OCI-M2 (cell line): Measurements from ENCODE around the gene ETS1.

Experiments
- DNase-seq: peaks from one replicate; lab custom pipeline; 2025; ENCODE audit not compliant: unreplicated experiment; lab: John Stamatoyannopoulos, UW

Gene ETS1

DNA sequence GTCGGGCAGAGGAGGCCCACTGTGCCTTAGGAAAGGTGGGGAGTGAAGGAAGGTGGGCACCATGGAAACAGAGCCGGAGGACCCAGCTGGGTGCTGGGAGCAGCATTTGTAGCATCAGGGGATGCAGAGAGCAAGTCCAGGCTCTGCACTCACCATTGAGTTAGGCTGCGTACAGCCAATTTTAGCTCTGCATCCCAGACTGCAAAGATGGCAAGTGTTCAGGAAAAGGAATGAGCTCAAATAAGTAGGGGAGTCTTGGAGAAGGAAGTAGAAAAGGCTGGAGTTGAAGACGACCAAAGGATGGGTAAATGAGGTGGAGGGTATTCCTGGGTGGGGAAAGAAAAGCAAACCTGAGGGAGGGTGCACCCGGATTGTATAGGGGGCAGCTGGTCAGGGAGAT, 31.6 kb upstream of the ETS1 start:
- no peak for DNase-seq

DNA sequence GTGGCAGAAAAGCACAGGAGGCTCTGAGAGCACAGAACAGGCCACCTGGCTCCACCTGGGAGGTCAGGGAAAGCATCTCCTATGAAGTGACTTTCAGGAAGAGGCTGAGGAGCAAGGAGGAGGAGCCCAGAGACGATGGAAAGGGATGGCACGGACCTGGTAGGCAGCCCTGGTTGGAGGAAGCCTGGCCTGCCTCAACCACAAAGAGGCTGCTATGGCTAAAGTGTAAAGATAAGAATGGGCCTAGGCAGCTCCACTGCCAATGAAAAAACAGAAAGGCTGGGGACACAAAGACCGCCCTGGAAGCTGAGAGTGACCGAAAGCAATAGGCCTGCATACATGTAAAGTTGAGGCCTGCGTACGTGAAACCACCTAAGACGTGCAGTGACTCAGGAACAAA, 31.2 kb upstream of the ETS1 start:
- DNase-seq: no peak

DNA sequence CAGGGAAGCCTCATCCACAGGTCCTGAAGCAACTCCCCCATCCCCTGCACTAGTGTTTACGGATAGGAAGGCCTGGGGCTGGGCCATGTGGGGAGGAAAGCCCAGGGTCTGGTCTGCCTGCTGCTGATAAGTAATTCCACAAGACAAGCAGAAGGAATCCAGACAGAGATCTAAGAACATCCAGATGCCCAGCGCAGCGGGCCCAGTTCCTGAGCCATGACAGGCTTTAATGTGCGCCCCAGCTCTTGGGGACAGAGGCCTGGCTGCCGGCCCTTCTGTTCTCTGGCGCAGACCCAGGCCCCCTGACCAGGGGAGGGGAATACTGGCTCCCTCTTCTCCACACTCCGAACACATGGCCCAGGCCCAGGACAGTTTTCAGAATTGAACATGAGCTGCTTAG, 28.8 kb upstream of the ETS1 start:
- no peak for DNase-seq

DNA sequence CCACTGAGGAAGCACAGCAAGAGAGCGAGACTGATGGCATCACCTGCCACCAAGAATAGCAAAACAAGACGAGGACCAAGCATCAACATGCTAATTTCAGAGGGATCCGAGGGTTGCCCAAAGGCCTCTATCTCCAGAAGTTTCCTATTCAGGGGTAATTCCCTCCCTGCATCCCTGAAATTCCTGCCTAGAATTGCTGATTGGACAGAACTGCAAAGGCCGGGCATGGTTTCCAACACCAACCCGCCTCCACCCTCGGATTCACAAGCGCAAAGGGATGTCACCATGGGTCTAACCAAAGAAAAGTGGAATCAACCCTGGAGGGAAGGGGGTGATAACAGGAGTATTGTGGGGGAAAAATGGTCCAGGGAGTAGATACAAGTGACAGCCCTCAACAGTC, 28.3 kb upstream of the ETS1 start:
- no peak for DNase-seq

DNA sequence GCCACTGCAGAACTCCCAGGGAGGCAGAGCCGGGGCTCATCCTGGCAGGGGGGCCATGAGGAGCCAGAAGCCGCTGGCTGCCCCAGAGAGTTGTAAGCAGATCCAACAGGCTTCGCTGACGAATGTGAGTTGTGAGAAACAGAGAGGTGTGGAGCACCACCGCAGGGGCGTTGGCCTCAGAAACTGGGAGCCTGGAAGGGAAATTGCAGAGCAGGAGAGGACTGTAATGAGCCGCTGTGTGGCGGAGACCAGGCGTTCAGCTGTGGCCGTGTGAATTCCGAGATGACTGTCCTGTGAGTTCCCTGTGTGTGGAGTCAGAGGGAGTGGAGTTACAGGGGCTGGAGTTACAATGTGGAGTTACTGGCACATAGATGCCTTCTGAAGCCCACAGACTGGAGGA, 27.7 kb upstream of the ETS1 start:
- no peak for DNase-seq

DNA sequence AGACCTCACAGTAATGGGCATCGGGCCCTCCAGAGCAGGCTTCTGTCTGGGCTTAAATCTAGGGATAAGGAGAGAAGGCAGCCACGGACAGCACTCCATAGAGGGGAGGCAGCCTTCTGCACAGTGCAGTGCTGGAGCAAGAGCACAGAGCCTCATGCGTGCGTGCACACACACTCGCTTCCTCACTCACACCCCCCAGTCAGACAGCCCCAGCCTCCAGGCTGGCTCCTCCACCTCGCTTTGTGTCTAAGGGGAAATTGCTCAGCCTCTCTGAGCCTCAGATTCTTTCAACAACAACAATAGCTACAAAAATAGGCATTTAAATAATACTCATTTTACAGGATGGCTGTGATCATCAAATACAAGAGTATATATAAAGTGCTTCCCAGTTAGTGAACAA, 26.7 kb upstream of the ETS1 start:
- no peak for DNase-seq

DNA sequence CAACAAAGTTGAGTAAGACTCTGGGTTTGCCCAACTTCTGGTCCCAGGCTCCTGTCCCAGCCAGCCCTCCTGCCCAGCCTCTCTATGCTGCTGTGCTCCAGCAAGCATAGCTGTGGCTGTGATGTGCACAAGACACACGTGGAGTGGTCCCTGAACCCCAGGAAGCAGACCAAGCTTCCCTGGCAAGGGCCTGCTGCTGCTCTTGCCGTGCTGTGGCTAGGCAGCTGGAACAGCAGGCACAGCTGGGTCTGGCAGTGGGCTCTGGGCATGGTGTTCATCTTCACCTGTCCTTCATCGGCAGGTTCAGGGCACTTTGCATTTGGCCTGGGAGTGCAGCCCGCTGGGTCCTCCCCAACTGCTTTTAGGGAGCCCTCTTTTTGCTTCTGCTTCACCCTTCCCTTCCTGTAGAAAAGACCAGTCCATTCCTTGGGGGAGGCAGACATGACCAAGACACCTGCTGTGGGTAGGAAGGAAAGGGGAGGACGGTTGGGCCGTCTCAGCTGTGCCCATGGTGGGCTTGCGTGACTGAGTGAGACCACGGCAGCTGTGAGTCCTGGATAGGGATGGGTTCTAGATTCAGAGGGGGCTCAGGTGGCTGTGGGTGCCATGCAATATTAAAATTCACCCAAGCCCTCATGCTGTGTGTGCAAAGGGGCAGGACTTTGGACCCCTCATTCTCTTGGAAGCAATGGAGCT, 26.1 kb upstream of the ETS1 start:
- DNase-seq: no peak

DNA sequence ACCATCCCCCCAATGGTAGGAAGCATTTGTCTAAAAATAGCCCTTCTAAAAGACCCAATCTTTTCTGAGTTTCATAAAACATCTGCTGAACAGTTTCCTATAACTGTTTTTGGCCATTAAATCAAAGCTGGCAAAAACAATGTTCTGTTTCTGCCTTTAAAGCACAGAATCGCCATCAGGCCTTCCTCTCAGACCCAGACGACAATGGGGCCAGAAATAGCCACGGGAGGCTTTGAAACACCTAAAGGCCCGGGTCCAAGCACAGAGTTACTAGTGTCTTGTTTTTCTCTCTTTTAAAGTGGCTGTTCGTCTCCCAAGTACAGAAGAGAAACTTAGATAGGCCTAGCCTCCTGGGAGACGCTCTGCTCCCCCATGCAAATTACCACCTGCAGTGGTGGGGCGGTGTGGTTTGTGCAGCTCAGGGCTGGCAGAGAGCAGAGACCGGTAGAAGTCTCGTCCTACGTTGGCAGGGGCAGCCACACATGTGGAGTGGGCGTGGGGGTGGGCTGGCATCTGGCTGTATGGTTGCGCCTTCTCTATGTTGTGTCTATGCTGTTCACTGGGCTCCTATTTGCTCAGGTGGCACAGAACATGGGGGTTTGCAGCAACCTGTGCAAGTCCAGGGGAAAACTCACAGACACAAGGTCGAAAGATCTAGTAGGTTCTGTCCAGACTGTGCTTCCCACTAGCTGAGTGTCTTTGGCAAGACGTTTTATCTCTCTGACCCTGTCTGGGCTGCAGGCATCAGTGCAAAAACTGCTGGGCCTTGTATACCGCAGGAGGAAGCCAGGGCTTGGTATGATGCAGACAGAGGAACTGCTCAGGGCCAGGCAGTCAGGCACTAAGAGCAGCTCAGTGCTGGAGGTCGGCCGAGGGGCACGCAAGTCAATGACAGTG, 23.6 kb upstream of the ETS1 start:
- no peak for DNase-seq

DNA sequence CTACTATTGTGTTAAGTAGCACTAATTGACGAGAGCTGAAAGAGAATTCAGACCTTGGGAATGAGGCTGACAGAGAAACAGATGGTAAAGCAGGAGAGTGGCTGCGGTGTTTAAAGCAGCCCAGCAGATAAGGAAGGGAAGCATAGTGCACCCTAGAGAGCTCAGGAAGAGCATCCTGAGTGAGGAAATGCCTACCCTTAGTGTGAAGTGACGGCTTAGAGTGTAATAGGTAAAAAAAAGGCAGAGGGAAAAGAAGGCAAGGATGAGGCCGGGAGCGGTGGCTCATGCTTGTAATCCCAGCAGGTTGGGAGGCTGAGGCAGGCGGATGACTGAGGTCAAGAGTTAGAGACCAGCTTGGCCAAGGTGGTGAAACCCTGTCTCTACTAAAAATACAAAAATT, 22.4 kb upstream of the ETS1 start:
- no peak for DNase-seq

DNA sequence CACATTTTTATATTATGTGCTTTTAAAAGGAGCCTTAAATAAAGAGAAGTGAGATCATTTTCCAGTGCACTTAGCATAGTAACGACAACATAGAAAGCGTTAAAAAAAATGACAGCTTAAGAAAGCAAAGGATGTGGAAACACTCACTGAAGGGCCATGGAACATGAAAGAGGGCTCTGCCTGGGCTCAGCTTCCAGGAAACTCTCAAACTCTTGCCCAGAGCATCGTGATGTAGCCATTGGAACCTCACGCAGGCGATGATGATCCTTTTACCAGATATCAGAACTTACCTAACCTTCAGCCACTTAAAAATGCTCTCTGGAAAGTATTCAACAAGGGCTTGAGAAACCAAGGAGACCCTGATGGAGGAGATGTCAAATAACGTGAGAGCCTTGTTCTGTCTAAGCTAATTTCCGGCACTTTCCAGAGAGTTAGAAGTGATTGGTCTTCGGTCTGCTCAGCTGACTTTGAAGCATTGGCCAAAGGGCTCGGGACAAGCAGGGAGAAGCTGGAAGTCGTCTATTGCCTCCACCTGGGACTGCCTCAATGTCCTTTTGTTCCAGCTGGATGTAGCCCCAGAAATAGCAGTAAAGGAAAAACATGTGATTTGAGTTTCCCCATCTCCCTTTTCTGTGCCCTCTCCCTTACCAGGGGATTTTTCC, 21.5 kb upstream of the ETS1 start:
- no peak for DNase-seq

DNA sequence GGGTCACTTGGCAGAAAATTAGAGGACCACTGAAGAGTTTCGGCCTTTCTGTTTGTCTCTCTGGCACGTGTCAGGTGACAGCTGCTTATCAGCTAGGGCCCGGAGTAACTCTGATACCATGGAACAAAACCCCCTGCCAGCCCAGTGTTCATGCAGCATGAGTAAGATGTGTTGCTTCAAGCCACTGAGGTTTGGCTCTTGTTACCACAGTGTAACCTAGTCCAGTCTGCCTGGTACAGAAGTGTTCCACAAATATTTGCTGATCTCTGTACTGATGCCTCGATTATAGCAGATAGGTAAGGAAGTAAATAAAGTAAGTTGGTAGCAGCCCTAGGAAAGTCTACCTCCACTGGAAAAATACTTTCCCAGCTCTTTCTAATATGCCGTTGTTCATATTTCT, 20.5 kb upstream of the ETS1 start:
- no peak for DNase-seq

DNA sequence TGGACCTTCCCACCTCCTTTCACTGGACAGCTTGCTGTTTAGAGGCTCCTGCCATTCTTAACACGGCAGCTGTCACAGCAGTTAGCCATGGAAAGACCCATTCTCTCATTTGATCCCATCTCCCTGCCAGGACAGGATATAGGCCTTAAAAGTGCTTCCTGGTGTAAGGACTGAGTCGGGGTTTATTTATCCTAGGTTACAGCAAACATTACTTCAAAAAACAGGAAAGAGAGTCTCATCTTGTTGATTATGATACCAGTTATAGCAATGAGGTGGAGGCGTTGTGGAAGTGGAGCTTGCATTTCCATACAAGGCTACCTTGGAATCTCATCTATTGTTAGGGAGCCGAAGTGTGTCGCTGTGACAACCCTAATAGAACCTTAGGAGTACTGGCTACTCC, 17.4 kb upstream of the ETS1 start:
- no peak for DNase-seq

DNA sequence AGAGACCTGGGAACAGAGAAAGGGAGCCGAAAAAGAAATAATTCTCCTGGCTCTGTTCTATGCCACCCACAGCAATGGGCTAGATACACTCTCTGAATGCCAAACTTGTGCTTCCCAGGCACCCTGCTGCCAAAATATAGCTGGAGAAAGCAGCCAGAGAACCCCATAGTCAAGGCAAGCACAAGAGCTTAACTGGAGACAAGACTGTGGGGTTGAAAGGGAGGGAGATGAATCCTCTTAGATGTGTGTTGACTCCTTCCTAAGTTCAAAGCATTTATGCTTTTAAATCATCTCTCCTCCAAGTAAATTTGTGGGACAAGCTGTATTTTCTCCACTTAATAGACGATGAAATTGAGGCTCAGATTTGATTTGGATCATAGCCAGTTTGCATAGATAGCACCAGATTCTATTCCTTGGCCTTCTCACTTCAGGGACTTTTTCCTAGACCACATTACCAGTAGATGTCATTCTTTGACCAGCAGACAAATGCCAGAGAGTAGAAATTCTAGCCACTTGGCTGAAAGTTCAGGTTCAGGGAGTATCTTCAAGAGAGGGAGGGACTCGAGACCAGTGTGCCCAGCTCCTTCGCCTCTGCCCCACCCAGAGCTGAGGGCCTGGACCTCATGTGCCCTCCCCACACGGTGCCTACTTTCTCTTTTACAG, 16.5 kb upstream of the ETS1 start:
- no peak for DNase-seq

DNA sequence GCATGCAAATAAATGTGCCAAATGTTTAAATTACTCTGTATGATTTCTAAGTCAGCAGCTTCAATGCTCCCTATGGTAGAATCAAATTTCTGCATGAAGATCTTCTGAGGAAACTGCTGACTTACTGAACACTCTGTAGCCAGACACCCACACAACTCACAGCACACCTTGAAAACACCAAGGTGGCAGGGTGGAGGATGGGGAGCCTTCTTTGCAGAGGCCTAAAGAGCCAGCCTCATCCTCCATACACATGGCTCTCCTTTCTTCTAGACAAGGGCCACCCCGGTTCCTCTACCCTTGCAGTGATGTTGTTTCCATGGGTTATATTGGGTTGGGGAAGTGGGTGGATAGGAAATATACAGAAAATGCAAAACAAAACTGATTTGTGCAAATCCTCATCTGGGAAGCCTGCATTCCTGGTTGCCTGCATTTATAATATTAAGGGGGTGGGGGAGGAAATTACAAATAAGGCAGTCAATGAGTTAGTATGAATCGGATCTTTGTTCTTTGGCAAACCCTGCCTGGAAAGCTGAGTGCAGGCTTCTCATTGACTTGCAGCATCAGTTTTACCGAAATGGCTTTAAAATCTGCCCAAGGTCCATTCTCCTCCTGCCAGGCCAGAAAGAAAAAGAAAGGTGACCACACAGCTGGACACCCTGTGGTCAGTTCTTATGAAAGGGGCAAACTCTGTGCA, 15.8 kb upstream of the ETS1 start:
- no peak for DNase-seq

DNA sequence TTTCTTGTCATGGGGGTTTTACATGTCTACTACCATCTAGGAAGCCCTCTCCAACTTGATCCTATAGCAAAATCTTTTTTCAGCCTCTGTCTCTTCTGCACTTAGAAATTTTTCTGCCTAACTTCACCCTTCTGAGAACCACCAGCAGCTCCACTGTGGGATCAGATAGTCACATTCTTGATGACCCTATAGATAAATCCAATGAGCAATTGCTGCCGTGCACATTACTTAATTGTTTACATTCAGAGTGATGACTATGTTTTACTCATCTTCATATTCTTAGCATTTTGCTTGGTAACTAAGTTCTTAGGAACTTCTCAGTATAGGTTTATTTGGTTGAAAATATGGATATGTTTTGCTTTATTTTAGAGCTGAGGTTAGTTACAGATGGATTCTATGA, 12.4 kb upstream of the ETS1 start:
- DNase-seq: no peak

DNA sequence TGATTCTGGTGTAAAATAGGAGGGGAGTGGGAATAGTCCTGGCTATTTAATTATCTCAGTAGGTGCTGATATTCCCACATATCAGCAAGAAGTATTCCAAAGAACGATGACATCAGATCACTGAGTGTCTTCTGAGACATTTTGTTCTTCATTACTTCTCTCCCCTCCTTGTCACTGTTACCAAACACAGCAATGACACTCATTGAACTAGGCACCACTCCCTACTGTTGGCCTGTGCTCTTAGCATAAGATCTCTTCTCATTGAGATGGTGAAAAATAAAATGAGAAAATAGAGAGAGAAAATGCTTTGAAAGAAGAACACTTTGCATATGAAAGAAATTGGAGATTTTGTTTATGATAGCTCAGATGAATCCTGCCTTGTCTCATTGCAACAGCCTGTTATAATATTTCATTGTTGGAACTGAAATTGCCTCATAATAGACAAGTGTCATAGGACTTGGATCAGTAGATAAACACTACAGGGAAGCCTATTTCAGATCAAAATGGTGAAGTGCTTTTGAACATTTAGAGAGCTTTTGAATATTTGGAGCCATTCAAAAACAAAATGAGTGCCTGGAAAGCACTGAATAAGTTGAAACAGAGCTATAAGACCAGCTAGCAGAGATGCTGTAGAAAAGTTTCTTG, 11.3 kb upstream of the ETS1 start:
- DNase-seq: no peak

DNA sequence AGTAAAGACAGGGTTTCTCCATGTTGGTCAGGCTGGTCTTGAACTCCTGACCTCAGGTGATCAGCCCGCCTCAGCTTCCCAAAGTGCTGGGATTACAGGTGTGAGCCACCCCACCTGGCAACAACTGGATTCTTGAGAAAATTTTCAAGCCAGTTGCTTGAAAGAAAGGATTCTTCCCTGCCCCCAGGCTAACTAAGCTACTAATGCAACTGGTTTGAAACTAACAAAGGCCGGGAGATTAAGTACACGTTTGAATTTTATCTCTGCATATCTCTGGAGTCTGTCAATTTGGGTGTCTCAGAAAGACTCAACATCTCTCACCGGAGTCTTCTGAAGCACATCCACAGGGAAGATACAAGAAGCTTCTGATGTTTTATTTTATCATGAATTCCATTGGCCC, 10.7 kb upstream of the ETS1 start:
- no peak for DNase-seq

DNA sequence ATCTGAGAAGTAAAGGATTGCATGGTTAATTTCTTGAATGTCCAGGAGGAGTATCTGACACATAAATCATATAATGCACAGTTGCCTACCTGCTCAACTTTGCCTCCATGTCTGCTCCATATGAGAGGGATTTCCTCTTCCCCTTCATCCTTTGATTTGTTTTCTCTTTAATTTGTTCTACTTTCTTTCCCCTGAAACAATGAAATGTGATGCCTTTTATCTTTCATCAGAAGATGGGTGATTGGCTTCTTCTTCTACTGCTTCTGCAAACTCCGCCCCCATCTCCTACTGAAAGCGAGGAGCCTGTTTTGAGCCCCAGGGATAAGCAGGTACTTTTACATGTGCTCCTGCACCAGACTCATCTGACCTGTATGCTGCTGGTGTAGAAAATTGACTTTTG, 9.9 kb upstream of the ETS1 start:
- DNase-seq: no peak

DNA sequence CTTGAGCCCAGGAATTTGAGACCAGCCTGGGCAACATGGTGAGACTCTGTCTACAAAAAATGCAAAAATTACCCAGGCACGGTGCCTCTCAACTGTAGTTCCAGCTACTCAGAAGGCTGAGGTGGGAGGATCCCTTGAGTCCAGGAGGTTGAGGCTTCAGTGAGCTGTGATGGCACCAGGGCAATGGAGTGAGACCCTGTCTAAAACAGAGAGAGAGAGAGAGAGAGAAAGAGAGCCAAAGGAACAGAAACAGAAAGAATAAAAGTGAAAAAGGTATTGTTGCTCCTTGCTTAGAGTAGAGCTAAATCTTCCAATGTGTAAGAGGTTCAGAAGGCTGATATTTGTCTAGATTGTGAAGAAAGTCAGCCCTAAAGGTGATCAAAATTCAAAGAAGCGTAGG, 8.9 kb upstream of the ETS1 start:
- no peak for DNase-seq

DNA sequence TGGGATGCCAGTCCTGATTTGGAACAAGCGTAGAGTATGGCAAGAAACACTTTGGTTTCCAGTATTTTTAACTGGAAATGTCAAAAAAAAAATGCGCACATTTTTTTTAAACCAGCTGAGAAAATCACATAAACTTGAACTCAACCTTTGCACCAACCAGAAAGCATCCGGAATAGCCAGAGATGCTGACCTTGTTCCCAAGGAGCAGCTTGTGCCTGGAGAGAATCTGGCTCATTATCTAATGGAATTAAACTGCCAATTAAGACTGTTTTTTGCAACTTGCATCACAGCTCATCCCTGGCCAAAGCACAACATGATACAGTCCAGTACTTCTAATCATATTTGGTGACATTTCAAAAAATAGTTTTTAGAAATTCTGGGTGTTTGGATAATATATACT, 8.4 kb upstream of the ETS1 start:
- DNase-seq: no peak

DNA sequence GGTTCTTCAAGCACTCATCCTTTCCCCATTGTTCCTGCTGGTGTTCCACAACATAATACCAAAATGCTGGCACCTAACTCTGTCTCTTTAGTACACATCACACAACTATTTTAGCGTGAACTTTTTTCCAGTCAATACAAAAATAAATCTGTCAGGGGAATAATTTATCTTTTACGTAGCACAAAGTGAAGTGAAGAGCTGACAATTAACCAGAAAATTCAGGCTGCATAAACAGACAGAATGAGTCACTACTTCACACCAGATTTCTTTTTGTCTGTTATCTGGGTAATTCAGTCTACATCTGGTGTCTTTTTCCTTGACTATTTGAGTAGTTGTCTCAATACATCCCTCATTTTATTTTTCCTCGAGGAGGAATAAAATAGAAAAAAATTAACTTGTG, 7.9 kb upstream of the ETS1 start:
- no peak for DNase-seq
